Esophagus muscularis mucosa (tissue), 4 donors: ENCODE data around the gene LGALS4.

Experiments
- EP300 ChIP-seq: sonication (generic); formaldehyde crosslinking; IDR thresholded peaks from one replicate; pipeline ENCODE4 v1.6.1; 2017; ENCODE audit warnings: antibody characterized with exemption
- POLR2A ChIP-seq: fragments of 450-650 bp; IDR thresholded peaks from one replicate; pipeline ENCODE4 v1.6.1; 2017; ENCODE audit warnings: antibody characterized with exemption, moderate library complexity, mild to moderate bottlenecking, low read depth
- TF ChIP-seq, protein P1 (sequence below), 3 experiments: fragments of 200-600 bp in 2 of 3; fragments of 450-650 bp in 1 of 3; sonication (generic) in 2 of 3; IDR thresholded peaks; one replicate each; pipeline ENCODE4 v1.5.1; 2017 to 2019; ENCODE audit warnings: antibody characterized with exemption in 3 of 3, mild to moderate bottlenecking in 2 of 3, moderate library complexity in 1 of 3

DNA sequence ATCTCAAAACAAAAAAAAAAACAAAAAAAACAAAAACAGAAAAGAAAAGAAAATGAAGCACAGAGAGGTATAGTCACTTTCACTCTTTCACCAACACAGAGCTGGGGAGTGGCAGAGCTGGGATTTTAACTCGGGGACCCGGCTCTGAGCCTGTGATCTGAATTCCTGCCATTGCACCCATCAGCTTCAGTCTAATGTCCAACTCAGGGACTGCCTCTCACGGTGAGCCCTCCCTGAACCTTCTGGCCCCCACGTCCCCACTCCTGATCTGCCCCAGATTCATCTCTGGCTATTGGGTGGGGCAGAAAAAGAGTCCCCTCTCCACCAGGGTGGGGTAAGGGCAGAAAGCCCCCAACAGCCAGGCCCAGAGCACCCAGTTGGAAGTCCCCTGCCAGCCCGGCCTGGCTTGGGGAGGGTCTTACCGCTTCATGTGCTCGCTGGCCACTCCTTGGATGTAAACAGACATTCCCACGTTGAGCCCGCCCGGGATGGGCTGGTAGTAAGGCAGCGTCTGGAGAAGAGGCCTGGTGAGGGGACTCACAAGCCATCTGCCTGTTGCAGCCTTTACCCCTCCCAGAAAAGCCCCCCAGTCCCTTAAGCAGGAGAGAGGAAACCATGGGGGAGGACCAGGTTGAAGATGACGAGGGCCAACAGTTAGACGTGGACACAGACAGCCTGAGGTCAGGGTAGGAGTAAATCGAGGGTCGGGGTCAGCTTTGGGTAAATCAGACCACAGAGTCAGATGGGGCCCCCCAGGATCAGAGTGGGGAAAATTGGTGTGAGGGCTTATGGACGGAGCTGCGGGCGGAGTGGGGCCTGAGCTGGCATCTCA is 520 bp downstream of the LGALS4 start:
- TF ChIP-seq, protein P1, sequence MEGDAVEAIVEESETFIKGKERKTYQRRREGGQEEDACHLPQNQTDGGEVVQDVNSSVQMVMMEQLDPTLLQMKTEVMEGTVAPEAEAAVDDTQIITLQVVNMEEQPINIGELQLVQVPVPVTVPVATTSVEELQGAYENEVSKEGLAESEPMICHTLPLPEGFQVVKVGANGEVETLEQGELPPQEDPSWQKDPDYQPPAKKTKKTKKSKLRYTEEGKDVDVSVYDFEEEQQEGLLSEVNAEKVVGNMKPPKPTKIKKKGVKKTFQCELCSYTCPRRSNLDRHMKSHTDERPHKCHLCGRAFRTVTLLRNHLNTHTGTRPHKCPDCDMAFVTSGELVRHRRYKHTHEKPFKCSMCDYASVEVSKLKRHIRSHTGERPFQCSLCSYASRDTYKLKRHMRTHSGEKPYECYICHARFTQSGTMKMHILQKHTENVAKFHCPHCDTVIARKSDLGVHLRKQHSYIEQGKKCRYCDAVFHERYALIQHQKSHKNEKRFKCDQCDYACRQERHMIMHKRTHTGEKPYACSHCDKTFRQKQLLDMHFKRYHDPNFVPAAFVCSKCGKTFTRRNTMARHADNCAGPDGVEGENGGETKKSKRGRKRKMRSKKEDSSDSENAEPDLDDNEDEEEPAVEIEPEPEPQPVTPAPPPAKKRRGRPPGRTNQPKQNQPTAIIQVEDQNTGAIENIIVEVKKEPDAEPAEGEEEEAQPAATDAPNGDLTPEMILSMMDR (IDR thresholded peaks at IDR 0.05): no peak
- TF ChIP-seq EP300 (no peak), POLR2A (no peak)
